SK-N-SH (cell line): ENCODE measurements around the gene THSD4. TPM values are rescaled to one million over a fixed set of nuclear protein-coding genes. Genes with fewer than 3 reads are reported as not detected.
A peak's percentile ranks its signal among the peaks of the same experiment; 100 is the strongest.

Source experiments
- CTCF ChIA-PET: fragments of 300-600, 350-600 bp; formaldehyde crosslinking; extraction: SDS; loops from one replicate; lab custom pipeline; 2021; lab: Yijun Ruan, JAX
- POLR2A ChIA-PET: fragments of 350-600 bp; sonication (Branson Sonifier 250); formaldehyde crosslinking; extraction: SDS; loops from one replicate; lab custom pipeline; 2020; ENCODE audit warnings: antibody characterized with exemption, inconsistent platforms; lab: Yijun Ruan, JAX
- DNase-seq: peaks from one replicate; pipeline ENCODE4 v3.0.0; 2012
- H2AFZ ChIP-seq: fragments of 200-600 bp; sonication (generic); 2 replicates; pipeline ENCODE4 v1.8.1; 2016; ENCODE audit warnings: antibody characterized with exemption, mild to moderate bottlenecking, low read depth
- H3F3A ChIP-seq: fragments of 200-600 bp; sonication (generic); replicated peaks from 2 replicates; pipeline ENCODE3; 2016; ENCODE audit warnings: antibody characterized with exemption, mild to moderate bottlenecking; ENCODE audit not compliant: insufficient read depth
- H3K27ac ChIP-seq, 2 experiments: fragments of 200-500 bp in 1 of 2; fragments of 200-600 bp in 1 of 2; sonication (Bioruptor generic) in 1 of 2; sonication (generic), shearing (Covaris generic) in 1 of 2; 2 replicates each; pipeline versions ENCODE4 v1.5.1 to v1.6.1; 2014 to 2016; ENCODE audit warnings: low read depth in 2 of 2, inconsistent platforms in 1 of 2, low read length in 1 of 2, mild to moderate bottlenecking in 1 of 2, mixed read lengths in 1 of 2
- H3K27me3 ChIP-seq: fragments of 200-600 bp; sonication (generic), shearing (Covaris generic); 2 replicates; pipeline ENCODE4 v1.6.1; 2016; ENCODE audit warnings: mixed run types; ENCODE audit not compliant: insufficient read depth
- H3K36me3 ChIP-seq, 2 experiments: fragments of 200-500 bp in 1 of 2; fragments of 200-600 bp in 1 of 2; sonication (Bioruptor generic) in 1 of 2; sonication (generic) in 1 of 2; replicated peaks in 1 of 2; 2 replicates each; pipeline versions ENCODE3 to v1.5.1; 2014 to 2016; ENCODE audit warnings: low read length in 1 of 2, mild to moderate bottlenecking in 1 of 2; ENCODE audit not compliant: insufficient read depth in 2 of 2, control insufficient read depth in 1 of 2
- H3K4me1 ChIP-seq, 2 experiments: fragments of 200-500 bp in 1 of 2; fragments of 200-600 bp in 1 of 2; sonication (Bioruptor generic) in 1 of 2; sonication (generic), shearing (Covaris generic) in 1 of 2; 2 replicates each; pipeline versions ENCODE4 v1.5.1 to v1.6.1; 2014 to 2016; ENCODE audit warnings: low read depth in 1 of 2, low read length in 1 of 2, mixed run types in 1 of 2; ENCODE audit not compliant: insufficient read depth in 2 of 2, control insufficient read depth in 1 of 2
- H3K4me2 ChIP-seq: fragments of 200-600 bp; sonication (generic), shearing (Covaris generic); 2 replicates; pipeline ENCODE4 v1.6.1; 2017; ENCODE audit warnings: mixed run types
- H3K4me3 ChIP-seq, 2 experiments: fragments of 200-500 bp in 1 of 2; fragments of 200-600 bp in 1 of 2; sonication (Bioruptor generic) in 1 of 2; sonication (generic), shearing (Covaris generic) in 1 of 2; 2 replicates each; pipeline versions ENCODE4 v1.5.1 to v1.8.1; 2014 to 2016; ENCODE audit warnings: low read depth in 2 of 2, inconsistent platforms in 1 of 2, low read length in 1 of 2, mild to moderate bottlenecking in 1 of 2, mixed read lengths in 1 of 2, moderate library complexity in 1 of 2
- H3K79me2 ChIP-seq: fragments of 200-600 bp; sonication (generic); 2 replicates; pipeline ENCODE4 v1.8.1; 2017; ENCODE audit warnings: mild to moderate bottlenecking; ENCODE audit not compliant: insufficient read depth
- H3K9ac ChIP-seq: fragments of 200-600 bp; sonication (generic); 2 replicates; pipeline ENCODE4 v1.6.1; 2017; ENCODE audit warnings: mixed run types
- H3K9me2 ChIP-seq: fragments of 200-600 bp; sonication (generic); 2 replicates; pipeline ENCODE4 v1.6.1; 2017; ENCODE audit warnings: mixed run types
- H3K9me3 ChIP-seq: fragments of 200-600 bp; sonication (generic); 2 replicates; pipeline ENCODE4 v1.6.1; 2017; ENCODE audit warnings: mixed run types, mild to moderate bottlenecking, moderate library complexity
- H4K20me1 ChIP-seq: fragments of 200-600 bp; sonication (generic); 2 replicates; pipeline ENCODE4 v1.6.1; 2017; ENCODE audit warnings: mild to moderate bottlenecking, mixed run types; ENCODE audit not compliant: insufficient read depth
- CTCF ChIP-seq: fragments of 200-600 bp; sonication (generic); IDR thresholded peaks from 2 replicates; pipeline ENCODE4 v1.6.1; 2017; ENCODE audit warnings: antibody characterized with exemption, mild to moderate bottlenecking, moderate library complexity
- PBX3 ChIP-seq: IDR thresholded peaks from 2 replicates; pipeline ENCODE4; 2012
- RAD21 ChIP-seq: IDR thresholded peaks from 2 replicates; pipeline ENCODE4 v1.6.1; 2012; ENCODE audit warnings: mild to moderate bottlenecking, low read length
- REST ChIP-seq: IDR thresholded peaks from 2 replicates; pipeline ENCODE4 v1.6.1; 2012; ENCODE audit warnings: mild to moderate bottlenecking, low read depth, low read length, moderate library complexity
- SMC3 ChIP-seq: IDR thresholded peaks from 2 replicates; pipeline ENCODE4 v1.6.1; 2012; ENCODE audit warnings: low read depth, low read length, improper control_type of control experiment
- TEAD4 ChIP-seq: IDR thresholded peaks from 2 replicates; pipeline ENCODE4 v1.4.0; 2012; ENCODE audit warnings: mild to moderate bottlenecking, borderline replicate concordance; ENCODE audit not compliant: insufficient read depth
- USF1 ChIP-seq: IDR thresholded peaks from 2 replicates; pipeline ENCODE4 v1.4.0; 2012; ENCODE audit warnings: low read depth, borderline replicate concordance
- YY1 ChIP-seq: IDR thresholded peaks from 2 replicates; pipeline ENCODE4 v1.4.0; 2012; ENCODE audit warnings: low read depth, mild to moderate bottlenecking
- WGBS: methylation state at CpG from one replicate; pipeline ENCODE4 v1.1.6; 2017; ENCODE audit warnings: low lambda C conversion rate; 5-methylcytosine and 5-hydroxymethylcytosine counted together
- polyA plus RNA-seq, 3 experiments: library from polyadenylated mRNA; depleted of rRNA; stranded (reverse); fragments of >200 nt; gene quantifications; 2 replicates each; pipeline ENCODE4 v1.2.3, GENCODE V29; 2012

The THSD4 gene
- polyA plus RNA-seq, 1 of the 3 experiments (the other 2 are of a cell fraction): 79.1 TPM

GRCh38 chr15:71743861-71744382, 628.7 kb downstream of the THSD4 start:
- H3K4me2 ChIP-seq: no peak overlapping the region
- H3K27ac ChIP-seq: no peak overlapping the region
- no peak overlapping the region for H3K9ac ChIP-seq
- POLR2A ChIA-PET: no interaction called here
- peaks cover 0 to 9% of the 10 kb centered on the region in 2 experiments; a peak in 1 of 4 replicates for H3K4me1 ChIP-seq
- peaks cover 0 to 2% of the 10 kb centered on the region in 2 experiments for H3K36me3 ChIP-seq
- no peaks in the 10 kb centered on the region for H3K79me2 ChIP-seq
- peaks cover 17% of the 10 kb centered on the region for H3F3A ChIP-seq
- no peak overlapping the region for H3K4me3 ChIP-seq
- peak; percentile 69 for DNase-seq
- WGBS: 18% methylated on average over 6 of the region's 6 CpGs
- H3K9me2 ChIP-seq: no peaks in the 10 kb centered on the region
- peak overlapping the region; percentile 56; the same call in 1 of the 2 replicates for H2AFZ ChIP-seq
- H4K20me1 ChIP-seq: no peaks in the 10 kb centered on the region
- TF ChIP-seq YY1 (no peak), RAD21 (peak; percentile 71), PBX3 (no peak), CTCF (peak; percentile 86), TEAD4 (no peak), REST (no peak), USF1 (no peak), SMC3 (peak; percentile 71)
- TF ChIP-seq, all 33 proteins: peak for 3
- H3K27me3 ChIP-seq: no peaks in the 10 kb centered on the region
- no peaks in the 10 kb centered on the region for H3K9me3 ChIP-seq
- CTCF ChIA-PET: interaction anchor here (0.6 to 4.6 kb wide), 42 partner anchors 9 to 487 kb away, joined by 3 to 59 read pairs (median 4); partner anchors contain the start of gene PKM
